ENCODE data around the gene MAP3K12.
A peak's percentile ranks its signal among the peaks of the same experiment; 100 is the strongest.

- TF ChIP-seq POLR2AphosphoS5 (IDR thresholded peaks at IDR 0.05; ENCODE audit: low read depth, low read length) (peak; percentile 68), TAF1 (IDR thresholded peaks at IDR 0.05; ENCODE audit: low read depth, low read length) (no peak), RAD21 (IDR thresholded peaks at IDR 0.05 in 1 of 2, conservative IDR thresholded peaks at IDR 0.05 in 1 of 2; ENCODE audit: low read depth in 2 of 2, low read length in 2 of 2) (no peak)
Observed at GRCh38 chr12:53462935-53463334, 36.3 kb downstream of the MAP3K12 start.
